DND-41 (cell line): ENCODE results near the gene P2RX1.
"Not testable (repeated sequence)": the region's sequence is repeated elsewhere in the genome, so short reads cannot be mapped to it uniquely, and the experiment has no call there.

ENCODE experiments used
- ATAC-seq: fragments of 200-7000 bp; cut with Tn5 transposase; 3 replicates; pipeline ENCODE4 v1.9.1; 2021; ENCODE audit warnings: low read depth; ENCODE audit not compliant: insufficient read depth
- DNase-seq: peaks from one replicate; pipeline ENCODE4 v3.0.0-alpha.2; 2020
- H2AFZ ChIP-seq: 2 replicates; pipeline ENCODE4 v1.6.0; 2012; ENCODE audit warnings: low read depth, low read length
- H3K27ac ChIP-seq: 2 replicates; pipeline ENCODE4 v1.5.1; 2012; ENCODE audit warnings: low read length, inconsistent platforms
- H3K27me3 ChIP-seq: fragments of 200-600 bp; sonication (generic); 2 replicates; pipeline ENCODE4 v1.6.0; 2012; ENCODE audit warnings: low read length, mild to moderate bottlenecking, inconsistent platforms; ENCODE audit not compliant: insufficient read depth, poor library complexity
- H3K36me3 ChIP-seq: 2 replicates; pipeline ENCODE4 v1.5.1; 2012; ENCODE audit warnings: low read length, inconsistent platforms; ENCODE audit not compliant: insufficient read depth
- H3K4me1 ChIP-seq: 2 replicates; pipeline ENCODE4 v1.5.1; 2012; ENCODE audit warnings: mild to moderate bottlenecking, low read length; ENCODE audit not compliant: insufficient read depth
- H3K4me2 ChIP-seq: 2 replicates; pipeline ENCODE4 v1.6.0; 2012; ENCODE audit warnings: mild to moderate bottlenecking, moderate library complexity, low read length, inconsistent platforms; ENCODE audit not compliant: insufficient read depth
- H3K4me3 ChIP-seq, 2 experiments: fragments of 200-600 bp in 1 of 2; shearing (Covaris generic) in 1 of 2; 2 replicates each; pipeline ENCODE4 v1.5.1; 2012 to 2016; ENCODE audit warnings: inconsistent platforms in 2 of 2, low read length in 2 of 2, mild to moderate bottlenecking in 2 of 2, low read depth in 1 of 2, moderate library complexity in 1 of 2
- H3K79me2 ChIP-seq: 2 replicates; pipeline ENCODE4 v1.6.0; 2012; ENCODE audit warnings: low read length, inconsistent platforms; ENCODE audit not compliant: insufficient read depth
- H3K9ac ChIP-seq: 2 replicates; pipeline ENCODE4 v1.6.0; 2012; ENCODE audit warnings: low read depth, mild to moderate bottlenecking, inconsistent platforms, low read length, moderate library complexity
- H3K9me3 ChIP-seq: 2 replicates; pipeline ENCODE4 v1.5.1; 2012; ENCODE audit warnings: low read length, moderate library complexity, mild to moderate bottlenecking, inconsistent platforms; ENCODE audit not compliant: insufficient read depth, severe bottlenecking
- H4K20me1 ChIP-seq: 2 replicates; pipeline ENCODE4 v1.6.0; 2012; ENCODE audit warnings: low read length; ENCODE audit not compliant: insufficient read depth
- EZH2 ChIP-seq: IDR thresholded peaks from 3 replicates; pipeline ENCODE4 v1.6.1; 2012; ENCODE audit warnings: borderline replicate concordance, low read depth, mild to moderate bottlenecking, moderate library complexity, low read length, inconsistent platforms; ENCODE audit not compliant: severe bottlenecking
- TF ChIP-seq, protein P1 (sequence below): IDR thresholded peaks from 2 replicates; pipeline ENCODE4 v1.5.1; 2012; ENCODE audit warnings: borderline replicate concordance, low read length, moderate library complexity, mild to moderate bottlenecking; ENCODE audit not compliant: poor library complexity, severe bottlenecking; ENCODE audit errors: extremely low read depth

The P2RX1 gene

GRCh38 chr17:3857261-3858105 lies 58.8 kb downstream of the P2RX1 start:
- Histone ChIP-seq H3K27ac (no peak overlapping the region), H3K4me3 (no peak overlapping the region), H3K27me3 (no peaks in the 10 kb centered on the region), H3K9ac (no peak overlapping the region), H3K9me3 (no peaks in the 10 kb centered on the region), H3K79me2 (no peaks in the 10 kb centered on the region), H3K4me2 (no peak overlapping the region), H4K20me1 (no peaks in the 10 kb centered on the region), H3K4me1 (no peaks in the 10 kb centered on the region), H3K36me3 (peaks cover 3% of the 10 kb centered on the region; the same call in 1 of the 2 replicates), H2AFZ (no peak overlapping the region)
- TF ChIP-seq, protein P1, sequence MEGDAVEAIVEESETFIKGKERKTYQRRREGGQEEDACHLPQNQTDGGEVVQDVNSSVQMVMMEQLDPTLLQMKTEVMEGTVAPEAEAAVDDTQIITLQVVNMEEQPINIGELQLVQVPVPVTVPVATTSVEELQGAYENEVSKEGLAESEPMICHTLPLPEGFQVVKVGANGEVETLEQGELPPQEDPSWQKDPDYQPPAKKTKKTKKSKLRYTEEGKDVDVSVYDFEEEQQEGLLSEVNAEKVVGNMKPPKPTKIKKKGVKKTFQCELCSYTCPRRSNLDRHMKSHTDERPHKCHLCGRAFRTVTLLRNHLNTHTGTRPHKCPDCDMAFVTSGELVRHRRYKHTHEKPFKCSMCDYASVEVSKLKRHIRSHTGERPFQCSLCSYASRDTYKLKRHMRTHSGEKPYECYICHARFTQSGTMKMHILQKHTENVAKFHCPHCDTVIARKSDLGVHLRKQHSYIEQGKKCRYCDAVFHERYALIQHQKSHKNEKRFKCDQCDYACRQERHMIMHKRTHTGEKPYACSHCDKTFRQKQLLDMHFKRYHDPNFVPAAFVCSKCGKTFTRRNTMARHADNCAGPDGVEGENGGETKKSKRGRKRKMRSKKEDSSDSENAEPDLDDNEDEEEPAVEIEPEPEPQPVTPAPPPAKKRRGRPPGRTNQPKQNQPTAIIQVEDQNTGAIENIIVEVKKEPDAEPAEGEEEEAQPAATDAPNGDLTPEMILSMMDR = no peak
- TF ChIP-seq EZH2 = no peak
- ATAC-seq (no peak), DNase-seq (no peak)

DNA sequence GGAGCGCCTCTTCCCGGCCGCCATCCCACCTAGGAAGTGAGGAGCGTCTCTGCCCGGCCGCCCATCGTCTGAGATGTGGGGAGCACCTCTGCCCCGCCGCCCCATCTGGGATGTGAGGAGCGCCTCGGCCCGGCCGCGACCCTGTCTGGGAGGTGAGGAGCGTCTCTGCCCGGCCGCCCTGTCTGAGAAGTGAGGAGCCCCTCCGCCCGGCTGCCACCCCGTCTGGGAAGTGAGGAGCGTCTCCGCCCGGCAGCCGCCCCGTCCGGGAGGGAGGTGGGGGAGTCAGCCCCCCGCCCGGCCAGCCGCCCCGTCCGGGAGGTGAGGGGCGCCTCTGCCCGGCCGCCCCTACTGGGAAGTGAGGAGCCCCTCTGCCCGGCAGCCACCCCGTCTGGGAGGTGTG lies 62.1 kb downstream of the P2RX1 start:
- not testable (repeated sequence) for ATAC-seq, H3K36me3 ChIP-seq, H3K4me3 ChIP-seq, H3K4me2 ChIP-seq, H3K27ac ChIP-seq, H3K4me1 ChIP-seq, H4K20me1 ChIP-seq, H3K9ac ChIP-seq, H2AFZ ChIP-seq, H3K9me3 ChIP-seq, H3K27me3 ChIP-seq, DNase-seq, H3K79me2 ChIP-seq

- no peak overlapping the region for H3K4me3 ChIP-seq
- H3K4me1 ChIP-seq = no peaks in the 10 kb centered on the region
- TF ChIP-seq, protein P1 = no peak
- TF ChIP-seq EZH2 = no peak
- H4K20me1 ChIP-seq = no peaks in the 10 kb centered on the region
- H3K36me3 ChIP-seq = no peaks in the 10 kb centered on the region
- H3K9me3 ChIP-seq = no peaks in the 10 kb centered on the region
- no peak for DNase-seq
- H3K27ac ChIP-seq = no peak overlapping the region
- no peak overlapping the region for H3K9ac ChIP-seq
- no peak overlapping the region for H2AFZ ChIP-seq
- no peak overlapping the region for H3K4me2 ChIP-seq
- no peaks in the 10 kb centered on the region for H3K27me3 ChIP-seq
- no peaks in the 10 kb centered on the region for H3K79me2 ChIP-seq
- no peak for ATAC-seq
Observed at GRCh38 chr17:3852561-3852960, 63.7 kb downstream of the P2RX1 start.

- no peak for TF ChIP-seq EZH2
- H2AFZ ChIP-seq = no peak overlapping the region
- no peaks in the 10 kb centered on the region for H3K9me3 ChIP-seq
- H3K9ac ChIP-seq = no peak overlapping the region
- H4K20me1 ChIP-seq = no peaks in the 10 kb centered on the region
- no peaks in the 10 kb centered on the region for H3K79me2 ChIP-seq
- H3K36me3 ChIP-seq = no peaks in the 10 kb centered on the region
- H3K4me2 ChIP-seq = no peak overlapping the region
- no peak for ATAC-seq
- H3K4me3 ChIP-seq = no peak overlapping the region
- no peak for DNase-seq
- H3K27me3 ChIP-seq = no peaks in the 10 kb centered on the region
- peaks cover 2% of the 10 kb centered on the region for H3K4me1 ChIP-seq
- no peak overlapping the region for H3K27ac ChIP-seq
Observed at GRCh38 chr17:3851461-3852100, 64.7 kb downstream of the P2RX1 start.
